ENCODE data around the gene MBP.

MBP gene

DNA sequence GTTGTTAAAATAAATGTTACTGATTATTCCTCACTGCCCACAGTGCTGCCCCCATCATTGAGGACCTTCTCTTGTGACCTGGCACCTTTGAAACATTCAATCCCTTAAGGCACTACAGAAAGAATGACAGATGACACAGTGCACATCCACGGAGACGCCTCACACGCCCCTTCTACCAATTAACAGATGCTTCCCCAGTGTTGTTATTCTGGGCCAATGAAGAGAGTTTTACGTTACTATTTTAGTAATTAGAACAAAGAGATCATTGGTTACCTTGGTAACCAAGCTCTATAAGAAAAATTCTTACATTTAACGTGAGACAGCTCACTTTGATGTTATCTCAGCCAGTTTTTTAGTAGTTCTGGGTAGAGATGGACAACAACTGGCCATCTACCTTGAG lies 158.2 kb downstream of the MBP start:
- Mint-ChIP-seq H3K27me3 (ENCODE audit: low read depth, poor library complexity) (no peaks in the 10 kb centered on the region), H3K36me3 (ENCODE audit: low read depth) (peaks cover 18% of the 10 kb centered on the region), H3K27ac (no peak overlapping the region), H3K9me3 (no peaks in the 10 kb centered on the region), H3K4me1 (peaks cover 43% of the 10 kb centered on the region), H3K4me3 (no peak overlapping the region)
- no peak for DNase-seq
- no peak for TF ChIP-seq CTCF (IDR thresholded peaks at IDR 0.05)

GRCh38 chr18:76973520-76974266 lies 158.9 kb downstream of the MBP start:
- no peak for DNase-seq
- Mint-ChIP-seq H3K4me1 (peaks cover 38% of the 10 kb centered on the region), H3K36me3 (ENCODE audit: low read depth) (peaks cover 22% of the 10 kb centered on the region), H3K4me3 (no peak overlapping the region), H3K27me3 (ENCODE audit: low read depth, poor library complexity) (no peaks in the 10 kb centered on the region), H3K27ac (no peak overlapping the region), H3K9me3 (no peaks in the 10 kb centered on the region)
- no peak for TF ChIP-seq CTCF (IDR thresholded peaks at IDR 0.05)

DNA sequence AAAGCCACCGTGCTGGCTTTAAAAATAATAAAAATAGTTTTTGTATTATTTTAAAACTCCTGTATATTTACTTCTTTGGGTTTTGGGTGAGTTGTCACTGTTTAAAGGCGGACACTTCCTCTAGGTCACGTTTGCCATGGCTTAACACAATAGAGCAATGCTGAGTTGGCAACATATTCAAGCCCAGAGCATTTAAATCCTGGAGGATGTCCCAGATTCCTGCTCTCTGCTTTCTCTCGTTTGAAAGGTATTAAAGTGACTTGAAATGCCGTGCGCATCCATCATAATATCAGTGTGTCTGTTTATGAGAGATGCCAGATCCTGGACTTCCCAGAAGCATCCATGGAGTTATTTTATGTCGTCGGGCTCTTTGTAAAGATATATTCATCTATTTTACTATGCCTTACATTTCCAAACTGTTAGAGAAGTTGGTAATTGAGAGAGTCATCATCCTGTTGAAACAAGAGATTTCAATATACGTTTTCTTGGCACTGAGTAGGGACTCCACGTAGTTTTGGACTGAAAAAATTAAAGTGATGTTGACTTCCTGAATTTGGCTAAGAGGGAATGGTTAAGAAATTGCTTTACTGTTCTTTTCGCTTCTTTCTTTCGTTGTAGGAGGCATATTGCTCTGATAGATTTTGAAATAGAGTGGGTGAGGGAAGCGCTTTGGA lies 159.6 kb downstream of the MBP start:
- Mint-ChIP-seq H3K27me3 (ENCODE audit: low read depth, poor library complexity) (no peaks in the 10 kb centered on the region), H3K4me1 (peaks cover 38% of the 10 kb centered on the region), H3K9me3 (no peaks in the 10 kb centered on the region), H3K4me3 (no peak overlapping the region), H3K36me3 (ENCODE audit: low read depth) (peaks cover 23% of the 10 kb centered on the region), H3K27ac (peak overlapping the region; percentile 61)
- DNase-seq = no peak
- TF ChIP-seq CTCF (IDR thresholded peaks at IDR 0.05) = no peak

DNA sequence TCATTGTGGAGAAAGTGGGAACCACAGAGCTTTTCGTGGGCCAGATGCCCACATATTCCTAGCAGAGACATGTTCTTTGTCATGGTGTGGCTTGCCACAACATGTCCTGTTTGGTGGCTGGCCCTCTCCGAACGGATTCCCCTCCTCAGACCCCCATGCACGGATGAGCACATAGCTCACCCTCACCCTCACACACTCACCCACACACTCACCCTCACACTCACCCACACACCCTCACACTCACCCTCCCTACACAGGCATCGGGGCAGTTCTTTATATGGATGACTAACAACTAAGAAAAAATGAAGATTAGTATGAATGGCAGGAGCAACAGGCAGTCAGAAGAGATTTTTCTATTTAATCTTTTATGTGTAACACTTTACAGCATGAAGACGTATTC lies 160.3 kb downstream of the MBP start:
- Mint-ChIP-seq H3K9me3 (no peaks in the 10 kb centered on the region), H3K36me3 (ENCODE audit: low read depth) (peaks cover 23% of the 10 kb centered on the region), H3K27ac (no peak overlapping the region), H3K4me1 (peaks cover 31% of the 10 kb centered on the region), H3K27me3 (ENCODE audit: low read depth, poor library complexity) (no peaks in the 10 kb centered on the region), H3K4me3 (no peak overlapping the region)
- no peak for TF ChIP-seq CTCF (IDR thresholded peaks at IDR 0.05)
- DNase-seq = no peak

- no peaks in the 10 kb centered on the region for H3K9me3 Mint-ChIP-seq
- H3K27ac Mint-ChIP-seq = no peak overlapping the region
- peaks cover 23% of the 10 kb centered on the region for H3K36me3 Mint-ChIP-seq (ENCODE audit: low read depth)
- no peaks in the 10 kb centered on the region for H3K27me3 Mint-ChIP-seq (ENCODE audit: low read depth, poor library complexity)
- DNase-seq = no peak
- peaks cover 20% of the 10 kb centered on the region for H3K4me1 Mint-ChIP-seq
- H3K4me3 Mint-ChIP-seq = no peak overlapping the region
- no peak for TF ChIP-seq CTCF (IDR thresholded peaks at IDR 0.05)
These were observed 161.6 kb downstream of the MBP start for GRCh38 chr18:76970770-76971559.
